Thyroid gland (tissue), 4 donors: ENCODE data around the gene C11orf58.

ENCODE experiments used
- CTCF ChIP-seq, 6 experiments: fragments of 200-600 bp in 3 of 6; fragments of 450-650 bp in 3 of 6; sonication (generic) in 3 of 6; IDR thresholded peaks; one replicate each; pipeline ENCODE4 v1.5.1; 2016 to 2019; ENCODE audit warnings: antibody characterized with exemption in 6 of 6, mild to moderate bottlenecking in 2 of 6, inconsistent platforms in 1 of 6, moderate library complexity in 1 of 6
- POLR2A ChIP-seq, 2 donors: fragments of 450-650 bp; IDR thresholded peaks; one replicate each; pipeline ENCODE4 v1.6.1; 2017; ENCODE audit warnings: antibody characterized with exemption in 2 of 2, mild to moderate bottlenecking in 2 of 2, moderate library complexity in 1 of 2

- peak; percentile 67 to 91 (median 76) for TF ChIP-seq CTCF (IDR thresholded peaks at IDR 0.05)
- TF ChIP-seq POLR2A (IDR thresholded peaks at IDR 0.05): no peak
Measured at GRCh38 chr11:16785520-16786128, 47.2 kb downstream of the C11orf58 start.
